ENCODE data around the gene CENPT. TPM values are rescaled to one million over a fixed set of nuclear protein-coding genes. Genes with fewer than 3 reads are reported as not detected.

The CENPT gene
- total and polyA plus RNA-seq, 2 of the 8 experiments (the other 6 are each of a cell fraction or from before 2014, with no cell fraction given) = 42.4 to 53.4 TPM

GRCh38 chr16:67883146-67883871 lies 35.8 kb upstream of the CENPT start:
- TF ChIP-seq USF2 (IDR thresholded peaks at IDR 0.05; ENCODE audit: low read length) (0 out of 2 replicates have a peak, but pooled peaks have one; percentile 2), SIRT6 (IDR thresholded peaks at IDR 0.05; ENCODE audit: low read length) (no peak)
- peaks cover 11 to 17% of the 10 kb centered on the region in 2 experiments for H4K20me1 ChIP-seq (replicated peaks in 1 of 2; ENCODE audit: control insufficient read depth in 1 of 2, insufficient read depth in 2 of 2, low read length in 2 of 2)
- no peak overlapping the region for H3K9ac ChIP-seq (replicated peaks in 1 of 4; ENCODE audit: extremely low read depth in 1 of 4, low read depth in 3 of 4, low read length in 3 of 4)
- FAIRE-seq (no peak), DNase-seq (ENCODE audit: low read depth in 1 of 2, low spot score in 2 of 2) (no peak)
- H2BK5ac ChIP-seq (ENCODE audit: low read depth, low read length) = no peak overlapping the region; the same call in 1 of the 2 replicates
- no peak overlapping the region for H3K14ac ChIP-seq (ENCODE audit: insufficient read length)
- H2BK120ac ChIP-seq (replicated peaks; ENCODE audit: low read depth, low read length) = no peak overlapping the region
- no peak overlapping the region for H3K27ac ChIP-seq (ENCODE audit: low read depth, low read length)
- ChIA-PET POLR2A (ENCODE audit: partially characterized antibody) (interaction anchor here (0.6 to 6.3 kb wide), 13 partner anchors 9 to 525 kb away, joined by 3 to 45 read pairs (median 4); partner anchors contain the start of genes CTRL, EDC4, LCAT and PSKH1), CTCF (ENCODE audit: partially characterized antibody) (interaction anchor here (0.7 to 21.8 kb wide), 47 partner anchors 8 to 357 kb away, joined by 3 to 623 read pairs (median 5); partner anchors contain the start of genes CENPT, CTRL, DDX28 and DPEP2NB)
- H3K27me3 ChIP-seq (replicated peaks in 1 of 4; ENCODE audit: control insufficient read depth in 3 of 4, extremely low read depth in 1 of 4, insufficient read depth in 3 of 4, low read length in 3 of 4) = no peaks in the 10 kb centered on the region
- no peaks in the 10 kb centered on the region for H3K9me3 ChIP-seq (ENCODE audit: insufficient read depth in 2 of 2, low read depth in 1 of 2, low read length in 1 of 2)
- 0 out of 2 replicates have a peak, but pooled peaks cover 2% of the 10 kb centered on the region for H3K23me2 ChIP-seq (ENCODE audit: low read depth, low read length)
- peaks cover 30 to 46% (median 37%) of the 10 kb centered on the region in 4 experiments for H3K36me3 ChIP-seq (ENCODE audit: control insufficient read depth in 2 of 4, insufficient read depth in 4 of 4, low read length in 3 of 4)
- H3K4me2 ChIP-seq (ENCODE audit: insufficient read depth in 1 of 2, low read depth in 2 of 2, low read length in 2 of 2) = no peak overlapping the region
- WGBS, 2 experiments (ENCODE audit: extremely low coverage in 1 of 2, insufficient coverage in 1 of 2, insufficient read length in 1 of 2, insufficient replicate concordance in 2 of 2, low coverage in 1 of 2, low lambda C conversion rate in 2 of 2, missing lambda C conversion rate in 1 of 2) = 69% methylated on average over 4 of the region's 6 CpGs; no CpG with 5 or more reads in 1 of the 2 experiments
- no peak overlapping the region for H2BK20ac ChIP-seq (ENCODE audit: low read length)
- H2BK15ac ChIP-seq (ENCODE audit: low read length) = no peak overlapping the region
- H3K79me2 ChIP-seq (ENCODE audit: control insufficient read depth in 1 of 2, insufficient read depth in 2 of 2, low read length in 2 of 2) = no peaks in the 10 kb centered on the region
- H3K18ac ChIP-seq (ENCODE audit: extremely low read depth, low read length) = no peak overlapping the region
- no peak overlapping the region for H3K4me3 ChIP-seq (ENCODE audit: extremely low read depth in 1 of 4, insufficient read depth in 2 of 4, low read depth in 3 of 4, low read length in 4 of 4)
- H4K5ac ChIP-seq (ENCODE audit: insufficient read length, low read depth, low read length) = no peak overlapping the region
- H2AK5ac ChIP-seq (ENCODE audit: low read depth, low read length) = no peak overlapping the region
- no peaks in the 10 kb centered on the region for H3K79me1 ChIP-seq (ENCODE audit: low read depth, low read length)
- H2BK12ac ChIP-seq (ENCODE audit: low read depth, low read length) = no peak overlapping the region
- no peak overlapping the region for H4K91ac ChIP-seq (replicated peaks; ENCODE audit: insufficient read length, low read length)
- H2AFZ ChIP-seq (ENCODE audit: low read length) = no peak overlapping the region
- peaks cover 5 to 15% (median 11%) of the 10 kb centered on the region in 4 experiments for H3K4me1 ChIP-seq (replicated peaks in 1 of 4; ENCODE audit: control insufficient read depth in 3 of 4, insufficient read depth in 4 of 4, low read length in 3 of 4)
- no peak overlapping the region for H3K56ac ChIP-seq (replicated peaks; ENCODE audit: insufficient read length, low read depth, low read length)
- H4K8ac ChIP-seq (ENCODE audit: extremely low read depth, insufficient read depth, low read length) = no peak overlapping the region
- no peak overlapping the region for H3K4ac ChIP-seq (replicated peaks; ENCODE audit: insufficient read length, low read depth, low read length)
- no peak overlapping the region for H3K23ac ChIP-seq (ENCODE audit: insufficient read length)
